RWPE1 (cell line): ENCODE results near the gene CACFD1.
A peak's percentile ranks its signal among the peaks of the same experiment; 100 is the strongest.

Experiments used
- CTCF ChIA-PET: fragments of 350-600 bp; sonication (Branson Sonifier 250); formaldehyde crosslinking; extraction: SDS; loops from one replicate; lab custom pipeline; 2021; lab: Yijun Ruan, JAX
- POLR2A ChIA-PET: fragments of 400-600 bp; formaldehyde crosslinking; extraction: SDS; loops from one replicate; lab custom pipeline; 2020; ENCODE audit warnings: antibody characterized with exemption; ENCODE audit not compliant: low non-redundant PET; lab: Yijun Ruan, JAX
- DNase-seq: peaks from one replicate; pipeline ENCODE4 v3.0.0; 2012; ENCODE audit warnings: low spot score
- H3K27ac ChIP-seq: fragments of 450-650 bp; 2 replicates; pipeline ENCODE4 v1.5.1; 2017
- TF ChIP-seq, protein P1 (sequence below): fragments of 450-650 bp; conservative IDR thresholded peaks from 2 replicates; pipeline ENCODE4 v1.5.1; 2017; ENCODE audit warnings: low read depth, mild to moderate bottlenecking

CACFD1 gene

DNA sequence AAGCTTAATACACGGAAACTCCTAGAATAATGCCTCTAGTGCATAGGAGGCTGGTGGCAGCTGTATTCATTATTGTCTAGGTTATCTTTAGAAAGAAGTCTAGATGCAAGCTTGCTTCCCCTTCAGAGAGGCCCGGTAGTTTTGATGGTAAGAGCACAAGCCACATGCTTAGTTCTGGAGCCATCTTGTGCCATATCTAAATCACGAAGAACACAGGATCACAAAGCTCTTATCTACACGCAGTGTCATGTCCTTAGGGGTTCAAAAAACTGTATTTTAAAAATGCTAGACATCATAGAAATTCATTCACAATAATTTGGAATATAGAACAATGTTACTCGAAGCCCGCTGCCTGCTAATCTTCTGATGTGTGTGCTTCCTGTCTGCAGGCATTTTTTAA, 6.2 kb downstream of the CACFD1 start:
- no peak overlapping the region for H3K27ac ChIP-seq
- CTCF ChIA-PET = interaction anchor here (0.6 to 1.2 kb wide), 3 partner anchors 21 to 70 kb away, joined by 3 to 4 read pairs (median 3); no protein-coding TSS in a partner anchor
- POLR2A ChIA-PET = interaction anchor here (0.6 kb wide), 1 partner anchor 65 kb away, joined by 9 read pairs; no protein-coding TSS in a partner anchor
- DNase-seq = no peak
- TF ChIP-seq, protein P1, sequence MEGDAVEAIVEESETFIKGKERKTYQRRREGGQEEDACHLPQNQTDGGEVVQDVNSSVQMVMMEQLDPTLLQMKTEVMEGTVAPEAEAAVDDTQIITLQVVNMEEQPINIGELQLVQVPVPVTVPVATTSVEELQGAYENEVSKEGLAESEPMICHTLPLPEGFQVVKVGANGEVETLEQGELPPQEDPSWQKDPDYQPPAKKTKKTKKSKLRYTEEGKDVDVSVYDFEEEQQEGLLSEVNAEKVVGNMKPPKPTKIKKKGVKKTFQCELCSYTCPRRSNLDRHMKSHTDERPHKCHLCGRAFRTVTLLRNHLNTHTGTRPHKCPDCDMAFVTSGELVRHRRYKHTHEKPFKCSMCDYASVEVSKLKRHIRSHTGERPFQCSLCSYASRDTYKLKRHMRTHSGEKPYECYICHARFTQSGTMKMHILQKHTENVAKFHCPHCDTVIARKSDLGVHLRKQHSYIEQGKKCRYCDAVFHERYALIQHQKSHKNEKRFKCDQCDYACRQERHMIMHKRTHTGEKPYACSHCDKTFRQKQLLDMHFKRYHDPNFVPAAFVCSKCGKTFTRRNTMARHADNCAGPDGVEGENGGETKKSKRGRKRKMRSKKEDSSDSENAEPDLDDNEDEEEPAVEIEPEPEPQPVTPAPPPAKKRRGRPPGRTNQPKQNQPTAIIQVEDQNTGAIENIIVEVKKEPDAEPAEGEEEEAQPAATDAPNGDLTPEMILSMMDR = no peak

DNA sequence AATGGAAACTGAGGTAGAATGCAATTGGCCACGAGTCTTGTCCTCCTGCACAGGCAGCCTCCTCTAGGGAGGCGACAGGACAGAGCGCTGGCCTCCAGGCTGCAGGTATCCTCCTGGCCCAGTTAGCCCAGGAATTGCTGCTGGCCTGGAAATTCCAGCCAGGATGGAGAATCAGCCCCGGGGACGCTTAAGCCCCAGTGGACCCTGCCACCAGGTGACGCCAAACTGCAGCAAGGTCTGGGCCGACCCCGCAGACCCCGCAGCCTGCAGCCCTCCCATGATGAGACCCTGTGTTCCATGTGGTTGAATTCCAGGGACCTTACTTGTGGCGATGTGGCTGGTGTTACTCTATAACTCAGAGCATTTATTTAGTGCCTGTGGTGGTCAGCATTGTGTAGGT, 7.3 kb downstream of the CACFD1 start:
- H3K27ac ChIP-seq = no peak overlapping the region
- DNase-seq = no peak
- TF ChIP-seq, protein P1 = no peak
- ChIA-PET POLR2A (no interaction called here), CTCF (no interaction called here)

DNA sequence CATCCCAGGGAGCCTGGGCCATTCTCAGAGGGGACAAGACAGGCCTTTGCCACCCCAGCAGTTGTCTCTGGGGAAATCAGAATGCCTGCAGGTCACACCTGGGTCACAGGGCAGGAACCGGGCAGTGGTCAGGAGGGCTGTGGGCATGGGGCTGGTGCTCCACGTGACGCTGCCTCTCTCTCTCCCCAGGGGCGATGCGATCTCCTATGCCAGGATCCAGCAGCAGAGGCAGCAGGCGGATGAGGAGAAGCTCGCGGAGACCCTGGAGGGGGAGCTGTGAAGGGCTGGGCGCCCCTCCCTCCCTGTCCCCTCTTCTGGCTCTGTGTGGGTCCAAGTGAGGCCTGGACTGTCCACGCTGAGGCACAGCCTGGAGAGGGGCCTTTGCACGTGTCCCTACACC, 8.6 kb downstream of the CACFD1 start:
- CTCF ChIA-PET = no interaction called here
- POLR2A ChIA-PET = interaction anchor here (1.8 kb wide), 1 partner anchor 10 kb away, joined by 5 read pairs; the partner anchor contains the start of gene SLC2A6
- TF ChIP-seq, protein P1 = no peak

DNA sequence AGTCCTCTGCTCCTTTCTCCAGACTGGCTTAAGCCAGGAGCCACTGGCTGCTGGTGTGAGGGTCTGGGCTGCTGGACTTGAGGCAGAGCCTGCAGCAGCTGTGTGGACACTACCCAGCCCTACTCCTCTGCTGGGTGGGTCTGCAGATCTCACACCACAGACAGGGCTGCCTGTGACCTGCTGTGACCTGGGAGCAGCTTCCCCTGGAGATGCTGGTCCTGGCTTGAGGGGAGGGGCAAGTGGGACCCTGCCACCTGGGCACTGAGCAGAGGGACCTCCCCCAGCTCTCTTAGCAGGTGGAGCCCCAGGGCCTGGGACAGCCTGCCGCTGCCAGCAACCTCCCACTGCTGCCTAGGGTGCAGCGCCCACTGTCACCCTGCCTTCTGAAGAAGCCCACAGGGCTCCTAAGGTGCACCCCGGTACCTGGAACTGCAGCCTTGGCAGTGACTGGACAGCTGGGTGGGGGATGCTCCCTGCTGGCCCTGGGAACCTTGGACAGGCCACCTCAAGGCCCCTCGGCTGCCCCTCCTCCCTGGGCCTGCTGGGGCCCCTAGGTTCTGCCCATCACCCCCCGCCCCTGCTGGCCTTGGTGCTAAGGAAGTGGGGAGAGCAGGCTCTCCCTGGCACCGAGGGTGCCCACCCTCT, 9.1 kb downstream of the CACFD1 start:
- POLR2A ChIA-PET = interaction anchor here (1.8 kb wide), 1 partner anchor 9 kb away, joined by 5 read pairs; the partner anchor contains the start of gene SLC2A6
- no peak for DNase-seq
- no peak overlapping the region for H3K27ac ChIP-seq
- CTCF ChIA-PET = no interaction called here
- TF ChIP-seq, protein P1 = no peak

More for the DNA sequence above, 8.6 kb downstream of the CACFD1 start:
- no peak for DNase-seq
- no peak overlapping the region for H3K27ac ChIP-seq

DNA sequence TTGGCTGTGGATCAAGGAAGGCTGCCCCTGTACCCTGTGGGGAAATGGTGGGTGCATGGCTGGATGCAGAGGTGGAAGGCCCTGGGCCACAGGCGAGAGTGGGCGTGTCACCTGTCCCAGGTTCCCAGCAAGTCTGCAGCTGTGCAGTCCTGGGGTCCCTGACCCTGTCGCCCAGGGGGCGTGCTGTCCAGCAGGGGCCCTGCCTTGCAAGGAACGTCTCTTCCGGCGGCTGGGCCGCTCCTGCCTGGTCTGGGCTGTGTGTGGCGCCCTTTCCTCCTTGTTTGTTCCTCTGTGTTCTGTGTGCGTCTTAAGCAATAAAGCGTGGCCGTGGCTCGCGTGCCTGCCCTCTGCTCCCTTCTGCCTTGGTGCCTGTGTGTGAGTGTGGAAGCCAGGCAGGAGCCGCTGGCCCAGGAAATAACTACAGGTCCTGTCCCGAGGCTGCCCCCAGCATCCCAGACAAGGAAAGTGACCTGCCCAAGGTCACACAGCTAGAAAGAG, 10.7 kb downstream of the CACFD1 start:
- no peak for DNase-seq
- TF ChIP-seq, protein P1 = no peak
- ChIA-PET POLR2A (no interaction called here), CTCF (no interaction called here)
- peak overlapping the region; percentile 74 for H3K27ac ChIP-seq

DNA sequence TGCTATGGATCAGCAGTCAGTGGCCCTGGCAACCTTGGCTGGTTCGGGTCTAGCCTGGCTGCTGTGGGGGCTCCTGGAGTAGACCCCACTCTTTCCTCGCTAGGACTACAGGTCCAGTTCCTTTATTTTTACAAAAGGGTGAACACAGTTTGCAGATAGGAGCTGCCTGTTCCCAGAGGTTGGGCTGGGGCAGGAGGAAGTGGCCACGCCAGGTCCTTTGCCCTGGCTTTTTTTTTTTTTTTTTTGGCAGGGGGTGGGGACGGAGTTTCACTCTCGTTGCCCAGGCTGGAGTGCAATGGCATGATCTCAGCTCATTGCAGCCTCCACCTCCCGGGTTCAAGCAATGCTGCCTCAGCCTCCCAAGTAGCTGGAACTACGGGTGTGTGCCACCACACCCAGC, 11.2 kb downstream of the CACFD1 start:
- TF ChIP-seq, protein P1 = no peak
- DNase-seq = no peak
- ChIA-PET CTCF (interaction anchor here (0.9 kb wide), 1 partner anchor 16 kb away, joined by 5 read pairs; no protein-coding TSS in a partner anchor), POLR2A (no interaction called here)
- H3K27ac ChIP-seq = peak overlapping the region; percentile 74
